ENCODE results near the gene ATG14. TPM values are rescaled to one million over a fixed set of nuclear protein-coding genes. Genes with fewer than 3 reads are reported as not detected.

Gene ATG14
- total and polyA plus RNA-seq, 3 donors from 2014 or later = 18.0 to 28.4 (median 23.5) TPM

DNA sequence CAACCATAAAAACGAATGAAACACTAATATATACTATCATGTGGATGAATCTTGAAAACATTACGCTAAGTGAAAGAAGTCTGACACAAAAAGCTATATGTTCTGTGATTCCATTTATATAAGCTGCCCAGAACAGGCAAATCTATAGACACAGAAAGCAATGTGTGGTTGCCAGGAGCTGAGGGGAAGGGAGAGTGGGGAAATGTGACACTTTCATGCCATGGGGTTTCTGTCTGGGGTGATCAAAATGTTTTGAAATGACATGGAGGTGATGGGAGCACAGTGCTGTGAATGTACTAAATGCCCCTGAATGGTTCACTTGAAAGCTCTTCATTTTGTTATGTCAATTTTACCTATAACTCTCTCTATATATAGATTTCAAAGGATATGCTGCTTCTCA, 30.1 kb downstream of the ATG14 start:
- H3K27me3 ChIP-seq = no peaks in the 10 kb centered on the region
- H3K4me1 ChIP-seq = no peaks in the 10 kb centered on the region
- DNase-seq = no peak
- no peak overlapping the region for H3K4me3 ChIP-seq
- no peaks in the 10 kb centered on the region for H3K9me3 ChIP-seq
- intact Hi-C loops (cut with DNase I; ENCODE audit: low total_unique reads) = no loop called here
- H3K36me3 ChIP-seq (ENCODE audit: low read depth, missing control alignments) = no peaks in the 10 kb centered on the region
- no peak overlapping the region for H3K27ac ChIP-seq
- 90 to 91% methylated on average over 2 of the region's 2 CpGs for WGBS, 2 donors
- TF ChIP-seq, protein P1, sequence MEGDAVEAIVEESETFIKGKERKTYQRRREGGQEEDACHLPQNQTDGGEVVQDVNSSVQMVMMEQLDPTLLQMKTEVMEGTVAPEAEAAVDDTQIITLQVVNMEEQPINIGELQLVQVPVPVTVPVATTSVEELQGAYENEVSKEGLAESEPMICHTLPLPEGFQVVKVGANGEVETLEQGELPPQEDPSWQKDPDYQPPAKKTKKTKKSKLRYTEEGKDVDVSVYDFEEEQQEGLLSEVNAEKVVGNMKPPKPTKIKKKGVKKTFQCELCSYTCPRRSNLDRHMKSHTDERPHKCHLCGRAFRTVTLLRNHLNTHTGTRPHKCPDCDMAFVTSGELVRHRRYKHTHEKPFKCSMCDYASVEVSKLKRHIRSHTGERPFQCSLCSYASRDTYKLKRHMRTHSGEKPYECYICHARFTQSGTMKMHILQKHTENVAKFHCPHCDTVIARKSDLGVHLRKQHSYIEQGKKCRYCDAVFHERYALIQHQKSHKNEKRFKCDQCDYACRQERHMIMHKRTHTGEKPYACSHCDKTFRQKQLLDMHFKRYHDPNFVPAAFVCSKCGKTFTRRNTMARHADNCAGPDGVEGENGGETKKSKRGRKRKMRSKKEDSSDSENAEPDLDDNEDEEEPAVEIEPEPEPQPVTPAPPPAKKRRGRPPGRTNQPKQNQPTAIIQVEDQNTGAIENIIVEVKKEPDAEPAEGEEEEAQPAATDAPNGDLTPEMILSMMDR (IDR thresholded peaks at IDR 0.05) = no peak
- no peak for TF ChIP-seq POLR2A (IDR thresholded peaks at IDR 0.05)

- Histone ChIP-seq H3K36me3 (ENCODE audit: low read depth, missing control alignments) (no peaks in the 10 kb centered on the region), H3K27ac (no peak overlapping the region), H3K4me1 (no peaks in the 10 kb centered on the region), H3K27me3 (no peaks in the 10 kb centered on the region), H3K4me3 (no peak overlapping the region), H3K9me3 (no peaks in the 10 kb centered on the region)
- 88 to 89% methylated on average over 5 of the region's 5 CpGs for WGBS, 2 donors
- intact Hi-C loops (cut with DNase I; ENCODE audit: low total_unique reads) = no loop called here
- no peak for DNase-seq
- no peak for TF ChIP-seq POLR2A (IDR thresholded peaks at IDR 0.05)
- TF ChIP-seq, protein P1 (IDR thresholded peaks at IDR 0.05) = no peak
Observed at GRCh38 chr14:55381040-55381439, 30.6 kb downstream of the ATG14 start.

DNA sequence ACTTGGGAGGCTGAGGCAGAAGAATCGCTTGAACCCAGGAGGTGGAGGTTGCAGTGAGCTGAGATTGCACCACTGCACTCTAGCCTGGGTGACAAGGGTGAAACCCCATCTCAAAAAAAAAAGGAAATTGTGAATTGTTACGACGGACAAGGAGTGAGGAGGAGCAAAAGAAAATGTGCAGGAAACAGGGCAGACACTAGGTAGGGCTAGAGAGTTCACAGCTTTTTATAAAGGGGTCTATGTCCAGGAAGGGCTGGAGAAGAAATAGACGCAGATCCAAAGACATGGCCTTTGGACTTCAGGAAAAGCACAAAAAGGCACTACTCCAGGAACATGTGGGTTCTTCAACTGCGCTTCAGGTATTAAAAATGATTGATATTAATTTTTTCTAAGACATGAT, 34.4 kb downstream of the ATG14 start:
- no peak overlapping the region for H3K4me3 ChIP-seq
- TF ChIP-seq, protein P1 (IDR thresholded peaks at IDR 0.05) = no peak
- no peak for TF ChIP-seq POLR2A (IDR thresholded peaks at IDR 0.05)
- no peaks in the 10 kb centered on the region for H3K27me3 ChIP-seq
- no peak for DNase-seq
- no peak overlapping the region for H3K27ac ChIP-seq
- no peaks in the 10 kb centered on the region for H3K4me1 ChIP-seq
- no peaks in the 10 kb centered on the region for H3K36me3 ChIP-seq (ENCODE audit: low read depth, missing control alignments)
- intact Hi-C loops (cut with DNase I; ENCODE audit: low total_unique reads) = no loop called here
- no peaks in the 10 kb centered on the region for H3K9me3 ChIP-seq
- 93 to 97% methylated on average over 5 of the region's 5 CpGs for whole genome bisulfite sequencing, 2 donors

GRCh38 chr14:55374771-55375170, 36.9 kb downstream of the ATG14 start:
- Histone ChIP-seq H3K27me3 (no peaks in the 10 kb centered on the region), H3K27ac (no peak overlapping the region), H3K4me3 (no peak overlapping the region), H3K4me1 (no peaks in the 10 kb centered on the region), H3K36me3 (ENCODE audit: low read depth, missing control alignments) (no peaks in the 10 kb centered on the region), H3K9me3 (no peaks in the 10 kb centered on the region)
- intact Hi-C loops (cut with DNase I; ENCODE audit: low total_unique reads) = no loop called here
- WGBS, 2 donors = 91 to 95% methylated on average over 4 of the region's 4 CpGs
- DNase-seq = no peak
- TF ChIP-seq, protein P1 (IDR thresholded peaks at IDR 0.05) = no peak
- no peak for TF ChIP-seq POLR2A (IDR thresholded peaks at IDR 0.05)

Measured in testis (tissue), 3 donors.